GM21737 (cell line): ENCODE measurements around the gene NRXN3.

Source experiments
- ATAC-seq: cut with Tn5 transposase; IDR thresholded peaks from one replicate; pipeline ENCODE4 v1.9.1; 2021; ENCODE audit warnings: mild to moderate bottlenecking, moderate library complexity; ENCODE audit not compliant: unreplicated experiment

NRXN3 gene

GRCh38 chr14:78238141-78238540, 68.0 kb downstream of the NRXN3 start:
- ATAC-seq: no peak

- ATAC-seq: no peak
Measured at GRCh38 chr14:78240567-78240966, 70.4 kb downstream of the NRXN3 start.

GRCh38 chr14:78242086-78242485, 71.9 kb downstream of the NRXN3 start:
- ATAC-seq: no peak

- ATAC-seq: no peak
Measured at GRCh38 chr14:78243187-78243586, 73.0 kb downstream of the NRXN3 start.

- no peak for ATAC-seq
Measured at GRCh38 chr14:78245238-78245637, 75.1 kb downstream of the NRXN3 start.

- ATAC-seq: no peak
Measured at GRCh38 chr14:78248501-78249090, 78.4 kb downstream of the NRXN3 start.

GRCh38 chr14:78251308-78251707, 81.1 kb downstream of the NRXN3 start:
- ATAC-seq: no peak

GRCh38 chr14:78253986-78254385, 83.8 kb downstream of the NRXN3 start:
- ATAC-seq: no peak

GRCh38 chr14:78254911-78255461, 84.8 kb downstream of the NRXN3 start:
- no peak for ATAC-seq

- no peak for ATAC-seq
Measured at GRCh38 chr14:78259831-78260230, 89.7 kb downstream of the NRXN3 start.

- ATAC-seq: no peak
Measured at GRCh38 chr14:78278464-78279250, 108.5 kb downstream of the NRXN3 start.

GRCh38 chr14:78282437-78282836, 112.3 kb downstream of the NRXN3 start:
- no peak for ATAC-seq

GRCh38 chr14:78286210-78286609, 116.0 kb downstream of the NRXN3 start:
- no peak for ATAC-seq

- no peak for ATAC-seq
Measured at GRCh38 chr14:78292003-78292402, 121.8 kb downstream of the NRXN3 start.

- no peak for ATAC-seq
Measured at GRCh38 chr14:78297858-78298257, 127.7 kb downstream of the NRXN3 start.

GRCh38 chr14:78298298-78298697, 128.1 kb downstream of the NRXN3 start:
- ATAC-seq: no peak

GRCh38 chr14:78302841-78303240, 132.7 kb downstream of the NRXN3 start:
- ATAC-seq: no peak

- ATAC-seq: no peak
Measured at GRCh38 chr14:78307671-78308070, 137.5 kb downstream of the NRXN3 start.

GRCh38 chr14:78308079-78308478, 137.9 kb downstream of the NRXN3 start:
- ATAC-seq: no peak

GRCh38 chr14:78310272-78310671, 140.1 kb downstream of the NRXN3 start:
- no peak for ATAC-seq

- no peak for ATAC-seq
Measured at GRCh38 chr14:78313499-78313898, 143.3 kb downstream of the NRXN3 start.

GRCh38 chr14:78314484-78314883, 144.3 kb downstream of the NRXN3 start:
- no peak for ATAC-seq
